Parathyroid adenoma (tissue), 2 donors: Measurements from ENCODE around the gene PPP4R4.
"Not testable (repeated sequence)": the region's sequence is repeated elsewhere in the genome, so short reads cannot be mapped to it uniquely, and the experiment has no call there.

Source experiments
- H2AFZ ChIP-seq: fragments of 300-600 bp; sonication (generic); one replicate; pipeline ENCODE4 v1.7.0; 2017; ENCODE audit warnings: antibody characterized with exemption, mild to moderate bottlenecking
- H3K27ac ChIP-seq: fragments of 300-600 bp; sonication (generic); one replicate; pipeline ENCODE4 v1.7.0; 2017
- H3K27me3 ChIP-seq: fragments of 300-600 bp; sonication (generic); one replicate; pipeline ENCODE4 v1.7.0; 2017; ENCODE audit warnings: low read length; ENCODE audit not compliant: control insufficient read depth, insufficient read depth
- H3K36me3 ChIP-seq: fragments of 300-600 bp; sonication (generic); one replicate; pipeline ENCODE4 v1.7.0; 2017; ENCODE audit warnings: low read length; ENCODE audit not compliant: control insufficient read depth, insufficient read depth
- H3K4me1 ChIP-seq: fragments of 300-600 bp; sonication (generic); one replicate; pipeline ENCODE4 v1.7.0; 2017; ENCODE audit warnings: control low read depth
- H3K4me2 ChIP-seq: fragments of 300-600 bp; sonication (generic); one replicate; pipeline ENCODE4 v1.7.0; 2017; ENCODE audit warnings: low read length
- H3K4me3 ChIP-seq: fragments of 300-600 bp; sonication (generic); one replicate; pipeline ENCODE4 v1.7.0; 2017; ENCODE audit warnings: low read depth, low read length
- H3K79me2 ChIP-seq: fragments of 300-600 bp; sonication (generic); one replicate; pipeline ENCODE4 v1.7.0; 2017; ENCODE audit warnings: control low read depth
- H3K9ac ChIP-seq: fragments of 300-600 bp; sonication (generic); one replicate; pipeline ENCODE4 v1.7.0; 2017; ENCODE audit warnings: mild to moderate bottlenecking
- H3K9me3 ChIP-seq: fragments of 300-600 bp; sonication (generic); one replicate; pipeline ENCODE4 v1.7.0; 2017; ENCODE audit warnings: low read length; ENCODE audit not compliant: control insufficient read depth
- TF ChIP-seq, protein P1 (sequence below): fragments of 300-600 bp; sonication (generic); IDR thresholded peaks from one replicate; pipeline ENCODE4 v1.7.0; 2017; ENCODE audit warnings: antibody characterized with exemption, mild to moderate bottlenecking
- donor health status: primary hyperparathyroidism.

Gene PPP4R4

DNA sequence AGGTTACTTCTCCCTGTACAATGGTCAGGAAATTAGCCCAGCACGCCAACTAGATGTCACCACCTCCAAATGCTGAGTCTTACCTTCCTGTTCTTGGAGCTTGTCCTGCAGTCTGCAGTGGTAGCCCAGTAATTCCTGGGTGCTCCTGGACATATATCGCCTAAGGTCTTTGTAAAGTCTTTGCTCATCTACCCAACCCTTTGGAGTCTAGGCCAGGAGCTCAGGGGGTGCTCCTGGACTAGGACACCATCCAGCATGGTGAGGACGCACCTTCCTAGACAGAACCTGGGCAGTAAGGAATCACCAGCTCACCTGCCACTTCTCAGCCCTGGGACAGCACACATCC is 118.4 kb downstream of the PPP4R4 start:
- H3K27ac ChIP-seq, result no peak overlapping the region
- H3K4me2 ChIP-seq, result no peak overlapping the region
- H3K4me1 ChIP-seq, result no peaks in the 10 kb centered on the region
- no peak overlapping the region for H3K9ac ChIP-seq
- no peak overlapping the region for H2AFZ ChIP-seq
- no peaks in the 10 kb centered on the region for H3K36me3 ChIP-seq
- H3K9me3 ChIP-seq, result no peaks in the 10 kb centered on the region
- no peaks in the 10 kb centered on the region for H3K27me3 ChIP-seq
- no peaks in the 10 kb centered on the region for H3K79me2 ChIP-seq
- TF ChIP-seq, protein P1, sequence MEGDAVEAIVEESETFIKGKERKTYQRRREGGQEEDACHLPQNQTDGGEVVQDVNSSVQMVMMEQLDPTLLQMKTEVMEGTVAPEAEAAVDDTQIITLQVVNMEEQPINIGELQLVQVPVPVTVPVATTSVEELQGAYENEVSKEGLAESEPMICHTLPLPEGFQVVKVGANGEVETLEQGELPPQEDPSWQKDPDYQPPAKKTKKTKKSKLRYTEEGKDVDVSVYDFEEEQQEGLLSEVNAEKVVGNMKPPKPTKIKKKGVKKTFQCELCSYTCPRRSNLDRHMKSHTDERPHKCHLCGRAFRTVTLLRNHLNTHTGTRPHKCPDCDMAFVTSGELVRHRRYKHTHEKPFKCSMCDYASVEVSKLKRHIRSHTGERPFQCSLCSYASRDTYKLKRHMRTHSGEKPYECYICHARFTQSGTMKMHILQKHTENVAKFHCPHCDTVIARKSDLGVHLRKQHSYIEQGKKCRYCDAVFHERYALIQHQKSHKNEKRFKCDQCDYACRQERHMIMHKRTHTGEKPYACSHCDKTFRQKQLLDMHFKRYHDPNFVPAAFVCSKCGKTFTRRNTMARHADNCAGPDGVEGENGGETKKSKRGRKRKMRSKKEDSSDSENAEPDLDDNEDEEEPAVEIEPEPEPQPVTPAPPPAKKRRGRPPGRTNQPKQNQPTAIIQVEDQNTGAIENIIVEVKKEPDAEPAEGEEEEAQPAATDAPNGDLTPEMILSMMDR, result no peak
- H3K4me3 ChIP-seq, result no peak overlapping the region

GRCh38 chr14:94292872-94293577 is 118.9 kb downstream of the PPP4R4 start, which contains the start of gene SERPINA10:
Gene SERPINA10 (minus strand): TSS chr14:94293268. CDS start chr14:94290593, 2,675 bp downstream.
- Histone ChIP-seq H3K9me3 (no peaks in the 10 kb centered on the region), H3K4me2 (no peak within 1 kb of the TSS), H2AFZ (no peak within 1 kb of the TSS), H3K79me2 (no peaks in the 10 kb centered on the region), H3K9ac (no peak within 1 kb of the TSS), H3K36me3 (no peaks in the 10 kb centered on the region), H3K4me1 (no peaks in the 10 kb centered on the region), H3K27ac (no peak within 1 kb of the TSS), H3K4me3 (no peak within 1 kb of the TSS), H3K27me3 (no peaks in the 10 kb centered on the region)
- TF ChIP-seq, protein P1, result no peak

GRCh38 chr14:94293578-94293924 is 119.4 kb downstream of the PPP4R4 start:
- Histone ChIP-seq H3K9ac (no peak overlapping the region), H3K9me3 (no peaks in the 10 kb centered on the region), H3K27me3 (no peaks in the 10 kb centered on the region), H3K4me3 (no peak overlapping the region), H3K79me2 (no peaks in the 10 kb centered on the region), H3K4me1 (no peaks in the 10 kb centered on the region), H2AFZ (no peak overlapping the region), H3K27ac (no peak overlapping the region), H3K4me2 (no peak overlapping the region), H3K36me3 (no peaks in the 10 kb centered on the region)
- TF ChIP-seq, protein P1, result no peak

DNA sequence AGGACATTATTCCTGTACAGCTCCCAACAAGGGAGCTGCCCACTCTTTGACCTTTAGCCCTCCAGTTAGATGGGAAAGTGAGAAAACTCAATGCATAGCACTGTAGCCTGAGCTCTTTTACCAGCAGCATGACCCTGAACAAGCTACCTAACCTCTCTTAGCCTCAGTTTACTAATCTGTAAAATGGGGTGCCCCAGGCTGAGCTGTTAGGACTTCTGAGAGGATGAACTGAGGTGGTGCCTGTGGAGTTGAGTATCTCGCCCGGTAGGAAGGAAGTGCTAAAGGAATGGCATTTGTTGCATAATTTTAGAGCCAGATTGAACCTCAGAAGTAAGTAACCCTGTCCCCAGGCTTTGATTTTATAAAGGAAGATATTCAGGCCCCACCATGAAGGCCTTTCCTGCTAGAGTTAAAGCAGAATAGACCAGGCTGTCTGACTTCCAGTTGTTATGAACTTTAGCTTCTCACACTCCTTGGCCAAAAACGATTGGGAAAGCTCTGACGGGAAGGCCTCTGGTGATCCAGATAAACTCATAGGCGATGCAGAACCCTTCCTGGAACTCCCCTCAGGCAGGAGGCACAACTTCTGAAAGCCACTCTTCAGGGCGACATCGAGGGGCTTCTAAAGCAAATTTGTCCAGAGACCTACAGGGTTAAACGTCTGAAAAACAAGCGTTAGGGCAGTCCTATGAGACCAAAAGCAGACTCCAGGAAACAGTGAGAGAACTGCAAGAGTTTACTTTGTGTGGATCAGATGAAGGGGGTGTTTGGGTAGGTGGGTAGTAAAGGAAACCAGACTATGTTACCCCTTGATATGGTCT is 121.4 kb downstream of the PPP4R4 start:
- TF ChIP-seq, protein P1, result no peak
- H3K4me3 ChIP-seq, result no peak overlapping the region
- no peaks in the 10 kb centered on the region for H3K36me3 ChIP-seq
- H3K27ac ChIP-seq, result no peak overlapping the region
- no peaks in the 10 kb centered on the region for H3K4me1 ChIP-seq
- H3K4me2 ChIP-seq, result no peak overlapping the region
- no peak overlapping the region for H3K9ac ChIP-seq
- H3K27me3 ChIP-seq, result no peaks in the 10 kb centered on the region
- H3K79me2 ChIP-seq, result no peaks in the 10 kb centered on the region
- H2AFZ ChIP-seq, result no peak overlapping the region
- no peaks in the 10 kb centered on the region for H3K9me3 ChIP-seq

GRCh38 chr14:94296181-94296545 is 122.0 kb downstream of the PPP4R4 start:
- not testable (repeated sequence) for H3K27ac ChIP-seq, H3K4me3 ChIP-seq, H2AFZ ChIP-seq, H3K4me1 ChIP-seq, H3K9ac ChIP-seq, H3K27me3 ChIP-seq, H3K79me2 ChIP-seq, H3K4me2 ChIP-seq, H3K36me3 ChIP-seq, H3K9me3 ChIP-seq
